Sigmoid colon (tissue), 4 donors: ENCODE data around the gene REPS1.

ENCODE experiments used
- CTCF ChIP-seq, 4 experiments: fragments of 450-650 bp in 3 of 4; fragments of 200-600 bp in 1 of 4; IDR thresholded peaks; one replicate each; pipeline ENCODE4 v1.5.1; 2016 to 2019; ENCODE audit warnings: antibody characterized with exemption in 4 of 4, mild to moderate bottlenecking in 3 of 4, moderate library complexity in 2 of 4
- POLR2AphosphoS5 ChIP-seq, 4 donors: sonication (generic); formaldehyde crosslinking; IDR thresholded peaks; one replicate each; pipeline ENCODE4 v1.6.1; 2017; ENCODE audit warnings: antibody characterized with exemption in 4 of 4

- TF ChIP-seq POLR2AphosphoS5 (IDR thresholded peaks at IDR 0.05) = no peak
- TF ChIP-seq CTCF (IDR thresholded peaks at IDR 0.05) = no peak
These were observed 102.8 kb downstream of the REPS1 start for GRCh38 chr6:138885156-138885819.
